B cell (primary cell): ENCODE measurements around the gene RPL22. TPM values are rescaled to one million over a fixed set of nuclear protein-coding genes. Genes with fewer than 3 reads are reported as not detected.

ENCODE experiments used
- ATAC-seq: fragments of 200-7000 bp; cut with Tn5 transposase; one replicate; pipeline ENCODE4 v1.10.0; 2021; ENCODE audit warnings: low read depth, mild to moderate bottlenecking, moderate number of reproducible peaks, moderate library complexity
- CTCF ChIA-PET: fragments of 350-600 bp; sonication (Branson Sonifier 250); formaldehyde crosslinking; loops from one replicate; lab custom pipeline; 2021; ENCODE audit warnings: antibody characterized with exemption, inconsistent platforms; lab: Charles Lee
- POLR2A ChIA-PET: fragments of 350-600 bp; sonication (Branson Sonifier 250); formaldehyde crosslinking; loops from one replicate; lab custom pipeline; 2021; ENCODE audit warnings: antibody characterized with exemption; lab: Charles Lee
- DNase-seq: peaks from one replicate; pipeline ENCODE4 v3.0.0; 2013
- H2AFZ ChIP-seq: 2 replicates; pipeline ENCODE4 v1.6.1; 2012; ENCODE audit warnings: mild to moderate bottlenecking, low read depth, low read length; ENCODE audit not compliant: insufficient read depth, poor library complexity, severe bottlenecking
- H3K27ac ChIP-seq, 2 donors: 1 replicate in 1 of 2; 2 replicates in 1 of 2; pipeline ENCODE4 v1.5.1; 2012 to 2013; ENCODE audit warnings: low read length in 2 of 2, mild to moderate bottlenecking in 2 of 2, moderate library complexity in 1 of 2
- H3K27me3 ChIP-seq, 4 experiments: fragments of 200-600 bp in 1 of 4; sonication (generic) in 1 of 4; replicated peaks in 1 of 4; 1 replicate in 2 of 4; 2 replicates in 2 of 4; pipeline versions ENCODE4 v1.6.1 to v1.7.0; 2013 to 2016; ENCODE audit warnings: low read length in 3 of 4, mild to moderate bottlenecking in 2 of 4, mixed read lengths in 1 of 4, moderate library complexity in 1 of 4; ENCODE audit not compliant: insufficient read depth in 4 of 4, control insufficient read depth in 3 of 4; ENCODE audit errors: control extremely low read depth in 1 of 4
- H3K36me3 ChIP-seq, 2 experiments: replicated peaks in 1 of 2; 1 replicate in 1 of 2; 2 replicates in 1 of 2; pipeline versions ENCODE4 v1.6.1 to v1.7.1; 2013; ENCODE audit warnings: low read length in 1 of 2; ENCODE audit not compliant: insufficient read depth in 2 of 2, control insufficient read depth in 1 of 2; ENCODE audit errors: control extremely low read depth in 1 of 2, extremely low read depth in 1 of 2
- H3K4me1 ChIP-seq, 2 donors: fragments of 200-600 bp in 1 of 2; sonication (generic) in 1 of 2; 1 replicate in 1 of 2; 2 replicates in 1 of 2; pipeline versions ENCODE4 v1.5.1 to v1.6.1; 2013 to 2017; ENCODE audit warnings: low read length in 2 of 2; ENCODE audit not compliant: control insufficient read depth in 2 of 2, insufficient read depth in 2 of 2
- H3K4me2 ChIP-seq: replicated peaks from 2 replicates; pipeline ENCODE3; 2012; ENCODE audit warnings: mild to moderate bottlenecking, low read depth, low read length; ENCODE audit not compliant: poor library complexity, severe bottlenecking
- H3K4me3 ChIP-seq, 5 experiments: fragments of 200-600 bp in 1 of 5; sonication (generic) in 1 of 5; 1 replicate in 3 of 5; 2 replicates in 2 of 5; pipeline versions ENCODE4 v1.5.1 to v1.7.0; 2011 to 2016; ENCODE audit warnings: low read length in 4 of 5, mild to moderate bottlenecking in 4 of 5, low read depth in 2 of 5, control low read depth in 1 of 5, moderate library complexity in 1 of 5; ENCODE audit not compliant: insufficient read depth in 1 of 5; ENCODE audit errors: control extremely low read depth in 1 of 5, extremely low read depth in 1 of 5
- H3K79me2 ChIP-seq: fragments of 200-600 bp; sonication (generic); one replicate; pipeline ENCODE4 v1.6.0; 2016; ENCODE audit warnings: low read length; ENCODE audit not compliant: control insufficient read depth, insufficient read depth
- H3K9ac ChIP-seq: fragments of 200-600 bp; sonication (generic); 2 replicates; pipeline ENCODE4 v1.6.1; 2017; ENCODE audit warnings: mild to moderate bottlenecking, low read length, moderate library complexity
- H3K9me3 ChIP-seq, 3 donors: one replicate each; pipeline versions ENCODE4 v1.6.1 to v1.7.1; 2013; ENCODE audit warnings: low read length in 2 of 3; ENCODE audit not compliant: control insufficient read depth in 2 of 3, insufficient read depth in 1 of 3; ENCODE audit errors: control extremely low read depth in 1 of 3
- H4K20me1 ChIP-seq: 2 replicates; pipeline ENCODE4 v1.6.0; 2012; ENCODE audit warnings: mild to moderate bottlenecking, low read length; ENCODE audit not compliant: insufficient read depth, control insufficient read depth, poor library complexity, severe bottlenecking
- H3K27ac Mint-ChIP-seq: one replicate; pipeline ENCODE4 v1.8.0; 2021; ENCODE audit warnings: mixed read lengths
- H3K27me3 Mint-ChIP-seq: one replicate; pipeline ENCODE4 v1.8.0; 2021; ENCODE audit warnings: mixed read lengths
- H3K4me1 Mint-ChIP-seq: one replicate; pipeline ENCODE4 v1.8.0; 2021; ENCODE audit warnings: mixed read lengths
- H3K4me3 Mint-ChIP-seq: one replicate; pipeline ENCODE4 v1.8.0; 2021; ENCODE audit warnings: mixed read lengths
- H3K9me3 Mint-ChIP-seq: one replicate; pipeline ENCODE4 v1.8.0; 2022; ENCODE audit warnings: mixed read lengths; ENCODE audit not compliant: insufficient read depth
- EZH2 ChIP-seq: IDR thresholded peaks from 2 replicates; pipeline ENCODE4 v1.6.1; 2012; ENCODE audit warnings: borderline replicate concordance, low read depth, mild to moderate bottlenecking, moderate library complexity, low read length; ENCODE audit not compliant: insufficient read depth, poor library complexity, severe bottlenecking
- WGBS: methylation state at CpG from one replicate; pipeline ENCODE4 v1.1.5; 2013; ENCODE audit warnings: missing lambda C conversion rate; ENCODE audit not compliant: insufficient coverage; 5-methylcytosine and 5-hydroxymethylcytosine counted together
- intact Hi-C: fragments of 100-400 bp; cut with micrococcal nuclease; formaldehyde crosslinking; loops from one replicate; pipeline ENCODE4 v1.10.0; 2022
- polyA plus RNA-seq: library from polyadenylated mRNA; depleted of rRNA; stranded (reverse); fragments of >200 nt; gene quantifications from 2 replicates; pipeline ENCODE4 v1.2.3, GENCODE V29; 2012
- total RNA-seq, 2 donors: library from RNA; stranded (reverse); fragments of 120-200 nt in 1 of 2; gene quantifications; 1 replicate in 1 of 2; 2 replicates in 1 of 2; pipeline versions ENCODE4 v1.2.3 to v1.2.4, GENCODE V29; 2013 to 2022
- TF ChIP-seq, protein P1 (sequence below): fragments of 200-600 bp; IDR thresholded peaks from one replicate; pipeline ENCODE4 v1.8.0; 2022; ENCODE audit warnings: antibody characterized with exemption, mild to moderate bottlenecking

Gene RPL22
- total and polyA plus RNA-seq, 2 donors (not counting 1 experiment from before 2014, with no cell fraction given): 70.9 to 471 TPM

DNA sequence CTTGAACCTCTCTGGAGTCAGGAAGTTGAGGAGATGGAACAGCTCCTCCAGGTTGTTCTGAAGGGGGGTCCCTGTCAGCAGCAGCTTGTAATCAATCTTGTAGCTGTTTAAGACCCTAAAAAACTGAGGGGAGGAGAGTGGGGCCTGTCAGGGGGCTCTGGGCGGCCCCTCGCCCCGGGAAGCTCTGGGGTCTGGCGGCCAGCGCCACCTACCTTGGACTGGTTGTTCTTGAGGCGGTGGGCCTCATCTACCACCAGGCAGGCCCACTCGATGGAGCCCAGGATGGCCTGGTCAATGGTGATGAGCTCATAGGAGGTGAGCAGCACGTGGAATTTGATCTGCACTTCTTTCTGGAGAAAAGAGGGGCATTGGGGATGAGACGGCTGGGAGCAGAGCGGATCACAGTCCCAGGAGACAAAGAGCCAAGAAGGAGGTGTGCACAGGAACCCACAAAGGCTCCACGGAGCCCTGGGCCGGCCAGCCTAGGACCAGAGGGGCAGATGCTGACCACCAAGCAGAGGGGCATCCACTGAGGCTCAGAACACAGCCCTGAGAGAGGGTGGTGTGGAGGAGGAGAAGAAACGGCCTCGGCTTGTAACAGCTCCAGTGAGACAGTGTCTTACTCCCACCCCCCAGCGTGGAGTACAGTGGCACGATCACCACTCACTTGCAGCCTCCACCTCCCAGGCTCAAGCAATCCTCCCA, 62.7 kb downstream of the RPL22 start:
- ATAC-seq: no peak
- H3K9ac ChIP-seq: no peak overlapping the region
- H2AFZ ChIP-seq: no peak overlapping the region
- ChIA-PET CTCF (no interaction called here), POLR2A (no interaction called here)
- no peaks in the 10 kb centered on the region for H3K4me1 ChIP-seq
- no peaks in the 10 kb centered on the region for H3K36me3 ChIP-seq
- H3K4me3 Mint-ChIP-seq: no peak overlapping the region
- H3K27ac ChIP-seq: no peak overlapping the region
- intact Hi-C loops: no loop called here
- H3K9me3 Mint-ChIP-seq: peaks cover 8% of the 10 kb centered on the region
- H3K27ac Mint-ChIP-seq: no peak overlapping the region
- peaks cover 3% of the 10 kb centered on the region for H3K27me3 Mint-ChIP-seq
- no peak overlapping the region for H3K4me3 ChIP-seq
- H3K4me1 Mint-ChIP-seq: no peaks in the 10 kb centered on the region
- H3K79me2 ChIP-seq: no peaks in the 10 kb centered on the region
- no peaks in the 10 kb centered on the region for H3K27me3 ChIP-seq
- H3K9me3 ChIP-seq: peaks cover 0 to 14% (median 0%) of the 10 kb centered on the region in 3 donors
- TF ChIP-seq EZH2: no peak
- TF ChIP-seq, protein P1, sequence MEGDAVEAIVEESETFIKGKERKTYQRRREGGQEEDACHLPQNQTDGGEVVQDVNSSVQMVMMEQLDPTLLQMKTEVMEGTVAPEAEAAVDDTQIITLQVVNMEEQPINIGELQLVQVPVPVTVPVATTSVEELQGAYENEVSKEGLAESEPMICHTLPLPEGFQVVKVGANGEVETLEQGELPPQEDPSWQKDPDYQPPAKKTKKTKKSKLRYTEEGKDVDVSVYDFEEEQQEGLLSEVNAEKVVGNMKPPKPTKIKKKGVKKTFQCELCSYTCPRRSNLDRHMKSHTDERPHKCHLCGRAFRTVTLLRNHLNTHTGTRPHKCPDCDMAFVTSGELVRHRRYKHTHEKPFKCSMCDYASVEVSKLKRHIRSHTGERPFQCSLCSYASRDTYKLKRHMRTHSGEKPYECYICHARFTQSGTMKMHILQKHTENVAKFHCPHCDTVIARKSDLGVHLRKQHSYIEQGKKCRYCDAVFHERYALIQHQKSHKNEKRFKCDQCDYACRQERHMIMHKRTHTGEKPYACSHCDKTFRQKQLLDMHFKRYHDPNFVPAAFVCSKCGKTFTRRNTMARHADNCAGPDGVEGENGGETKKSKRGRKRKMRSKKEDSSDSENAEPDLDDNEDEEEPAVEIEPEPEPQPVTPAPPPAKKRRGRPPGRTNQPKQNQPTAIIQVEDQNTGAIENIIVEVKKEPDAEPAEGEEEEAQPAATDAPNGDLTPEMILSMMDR: no peak
- DNase-seq: no peak
- no peaks in the 10 kb centered on the region for H4K20me1 ChIP-seq
- 91% methylated on average over 12 of the region's 16 CpGs for WGBS
- no peak overlapping the region for H3K4me2 ChIP-seq

Other genes with a start within 250 kb of the RPL22 start
- 12.3 and 14.8 TPM in 2 replicates for gene NPHP4, start 207.2 kb downstream of the RPL22 start, total RNA-seq
- gene NPHP4, start 207.2 kb downstream of the RPL22 start, polyA plus RNA-seq: 6.5 and 8.1 TPM in 2 replicates
- 143 and 158 TPM in 2 replicates for gene KCNAB2, start 153.7 kb downstream of the RPL22 start, total RNA-seq
- 90.7 and 111 TPM in 2 replicates for gene KCNAB2, start 153.7 kb downstream of the RPL22 start, polyA plus RNA-seq
- gene CHD5, start 19.3 kb downstream of the RPL22 start, total RNA-seq: 0.07 and 0.20 TPM in 2 replicates
- 0.18 and 0.22 TPM in 2 replicates for gene CHD5, start 19.3 kb downstream of the RPL22 start, polyA plus RNA-seq
- gene RNF207, start 6.5 kb upstream of the RPL22 start, total RNA-seq: 1.5 and 2.5 TPM in 2 replicates
- gene RNF207, start 6.5 kb upstream of the RPL22 start, polyA plus RNA-seq: 5.0 and 6.8 TPM in 2 replicates
- gene ICMT, start 36.4 kb upstream of the RPL22 start, total RNA-seq: 12.4 and 13.5 TPM in 2 replicates
- gene ICMT, start 36.4 kb upstream of the RPL22 start, polyA plus RNA-seq: 2.9 and 5.0 TPM in 2 replicates
- not detected in 2 replicates for gene HES3, start 44.6 kb upstream of the RPL22 start, total RNA-seq
- gene HES3, start 44.6 kb upstream of the RPL22 start, polyA plus RNA-seq: not detected in 2 replicates
- gene GPR153, start 61.5 kb upstream of the RPL22 start, total RNA-seq: 0.20 and 0.27 TPM in 2 replicates
- gene GPR153, start 61.5 kb upstream of the RPL22 start, polyA plus RNA-seq: 0.04 and 0.09 TPM in 2 replicates
- gene ACOT7, start 194.2 kb upstream of the RPL22 start, total RNA-seq: 4.0 and 4.2 TPM in 2 replicates
- gene ACOT7, start 194.2 kb upstream of the RPL22 start, polyA plus RNA-seq: 4.5 and 4.6 TPM in 2 replicates
- gene HES2, start 220.3 kb upstream of the RPL22 start, total RNA-seq: not detected in 2 replicates
- gene HES2, start 220.3 kb upstream of the RPL22 start, polyA plus RNA-seq: not detected in 2 replicates
- gene ESPN, start 225.2 kb upstream of the RPL22 start, total RNA-seq: 0.25 TPM in 1 of 2 replicates, not detected in the other
- gene ESPN, start 225.2 kb upstream of the RPL22 start, polyA plus RNA-seq: 0.07 and 0.19 TPM in 2 replicates